ENCODE results near the gene POLR2E.

The POLR2E gene

DNA sequence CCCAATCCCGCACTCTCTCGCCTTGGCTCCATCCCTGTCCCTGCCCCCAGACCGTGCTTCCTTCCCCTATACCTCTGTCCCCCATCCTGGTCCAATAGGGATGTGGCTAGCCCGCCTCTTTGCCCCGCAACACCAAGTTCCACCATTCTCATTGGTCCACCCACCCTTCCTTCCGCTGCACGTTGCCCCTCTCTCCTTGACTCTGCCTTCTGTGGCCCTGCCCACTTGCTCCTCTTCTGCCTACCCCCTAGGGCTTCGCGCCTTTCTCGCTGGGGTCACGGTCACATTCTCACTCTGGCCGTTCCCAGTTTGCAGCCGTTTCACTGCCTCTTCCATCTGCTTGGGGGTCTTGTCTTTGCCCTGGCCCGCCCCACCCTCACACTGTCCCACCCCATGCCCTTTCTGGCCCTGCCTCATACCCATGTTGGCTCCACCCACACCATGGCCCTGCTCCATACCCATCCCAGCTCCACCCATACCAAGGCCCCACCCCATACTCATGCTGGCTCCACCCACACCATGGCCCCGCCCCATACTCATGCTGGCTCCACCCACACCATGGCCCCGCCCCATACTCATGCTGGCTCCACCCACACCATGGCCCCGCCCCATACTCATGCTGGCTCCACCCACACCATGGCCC is 32.7 kb downstream of the POLR2E start:
- no peak for DNase-seq

DNA sequence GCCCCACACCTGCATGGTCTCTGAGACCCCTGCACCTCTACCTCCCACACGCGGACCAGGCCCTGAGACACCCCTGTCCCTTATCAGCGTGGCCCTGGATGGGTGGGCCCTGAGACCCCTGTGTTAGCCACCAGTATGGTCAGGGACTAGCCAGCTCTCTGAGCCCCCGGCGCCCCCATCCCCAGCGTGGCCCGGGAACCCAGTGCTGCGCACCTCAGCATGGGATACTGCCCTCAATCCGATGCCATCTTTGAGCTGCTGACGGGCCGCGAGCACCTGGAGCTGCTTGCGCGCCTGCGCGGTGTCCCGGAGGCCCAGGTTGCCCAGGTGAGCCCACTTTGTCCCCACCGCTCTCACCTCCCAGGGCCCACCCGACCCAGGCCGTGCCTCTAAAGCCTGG is 33.2 kb downstream of the POLR2E start:
- DNase-seq, result no peak

DNA sequence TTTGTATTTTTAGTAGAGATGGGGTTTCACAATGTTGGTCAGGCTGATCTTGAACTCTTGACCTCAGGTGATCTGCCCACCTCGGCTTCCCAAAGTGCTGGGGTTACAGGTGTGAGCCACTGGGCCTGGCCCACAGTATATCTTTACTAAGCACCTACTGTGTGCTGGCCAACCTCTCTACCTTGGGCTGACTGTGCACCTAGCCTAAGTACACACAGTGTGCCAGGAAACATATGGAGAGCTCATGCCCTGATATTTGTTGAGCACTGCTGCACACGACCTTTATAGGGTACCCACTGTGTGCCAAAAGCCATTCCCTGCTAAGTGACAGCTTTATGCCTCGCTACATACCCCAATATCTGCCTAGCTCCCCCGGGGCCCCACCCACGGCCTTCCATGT is 34.5 kb downstream of the POLR2E start:
- no peak for DNase-seq

DNA sequence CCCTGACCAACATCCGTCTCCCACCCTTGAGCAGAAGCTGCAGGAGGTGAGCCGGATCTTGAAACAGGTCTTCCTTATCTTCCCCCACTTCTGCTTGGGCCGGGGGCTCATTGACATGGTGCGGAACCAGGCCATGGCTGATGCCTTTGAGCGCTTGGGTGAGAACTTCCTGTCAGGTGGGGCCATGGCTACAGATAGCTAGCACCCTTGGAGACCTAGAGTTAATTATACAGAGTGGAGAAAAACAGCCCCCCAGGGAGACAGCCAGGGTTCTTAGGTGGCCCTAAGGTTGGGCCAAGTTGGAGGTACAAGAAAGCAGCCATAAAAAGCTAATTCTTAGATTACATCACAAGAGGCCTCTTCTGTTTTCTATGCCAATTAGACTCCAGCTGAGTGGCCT is 37.1 kb downstream of the POLR2E start:
- no peak for DNase-seq

DNA sequence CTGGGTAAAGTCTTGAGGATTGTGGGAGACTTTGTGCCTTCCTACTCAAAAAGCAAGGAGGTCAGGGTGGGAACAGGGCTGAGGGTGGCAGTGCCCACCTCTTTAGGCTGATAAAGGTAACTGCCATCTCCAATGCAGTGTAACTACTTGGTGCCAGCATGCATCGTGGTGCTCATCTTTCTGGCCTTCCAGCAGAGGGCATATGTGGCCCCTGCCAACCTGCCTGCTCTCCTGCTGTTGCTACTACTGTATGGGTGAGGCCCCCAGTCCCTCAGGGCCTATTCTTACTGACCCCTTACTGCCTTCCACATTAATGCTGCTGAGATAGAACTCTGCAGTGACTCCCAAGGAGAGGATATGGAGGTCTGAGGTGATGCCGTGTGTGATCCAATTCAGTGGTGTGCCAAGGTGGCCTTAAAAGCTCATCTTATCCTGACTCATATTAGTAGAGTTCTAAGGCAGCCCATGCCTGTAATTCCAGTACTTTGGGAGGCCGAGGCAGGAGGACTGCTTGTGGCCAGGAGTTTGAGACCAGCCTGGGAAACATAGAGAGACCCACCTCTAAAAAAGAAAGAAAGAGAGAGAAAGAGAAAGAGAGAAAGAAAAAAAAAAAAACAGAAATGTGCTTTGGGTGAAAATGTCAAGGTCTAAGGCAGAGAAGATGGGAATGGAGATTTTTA is 37.9 kb downstream of the POLR2E start:
- DNase-seq, result peak; percentile 42

DNA sequence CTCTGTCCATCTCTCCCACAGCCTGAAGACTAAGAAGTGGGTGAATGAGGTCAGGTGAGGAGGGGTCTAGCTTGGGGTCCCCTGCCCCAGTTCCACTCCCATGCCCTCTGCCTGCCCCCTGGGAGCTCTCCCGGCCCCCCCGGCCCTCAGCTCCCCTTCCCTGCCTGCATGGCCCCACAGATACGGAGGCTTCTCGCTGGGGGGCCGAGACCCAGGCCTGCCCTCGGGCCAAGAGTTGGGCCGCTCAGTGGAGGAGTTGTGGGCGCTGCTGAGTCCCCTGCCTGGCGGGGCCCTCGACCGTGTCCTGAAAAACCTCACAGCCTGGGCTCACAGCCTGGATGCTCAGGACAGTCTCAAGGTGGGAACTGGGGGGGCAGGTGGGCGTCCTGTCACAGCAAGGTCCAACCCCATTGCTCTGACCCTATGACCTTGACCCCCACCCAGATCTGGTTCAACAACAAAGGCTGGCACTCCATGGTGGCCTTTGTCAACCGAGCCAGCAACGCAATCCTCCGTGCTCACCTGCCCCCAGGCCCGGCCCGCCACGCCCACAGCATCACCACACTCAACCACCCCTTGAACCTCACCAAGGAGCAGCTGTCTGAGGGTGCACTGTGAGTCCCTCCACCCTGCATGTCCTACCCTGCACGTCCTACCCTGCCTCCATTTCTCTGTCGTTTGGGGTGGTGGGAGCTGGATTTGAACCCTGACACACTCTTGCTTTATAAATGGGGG is 39.1 kb downstream of the POLR2E start:
- no peak for DNase-seq

DNA sequence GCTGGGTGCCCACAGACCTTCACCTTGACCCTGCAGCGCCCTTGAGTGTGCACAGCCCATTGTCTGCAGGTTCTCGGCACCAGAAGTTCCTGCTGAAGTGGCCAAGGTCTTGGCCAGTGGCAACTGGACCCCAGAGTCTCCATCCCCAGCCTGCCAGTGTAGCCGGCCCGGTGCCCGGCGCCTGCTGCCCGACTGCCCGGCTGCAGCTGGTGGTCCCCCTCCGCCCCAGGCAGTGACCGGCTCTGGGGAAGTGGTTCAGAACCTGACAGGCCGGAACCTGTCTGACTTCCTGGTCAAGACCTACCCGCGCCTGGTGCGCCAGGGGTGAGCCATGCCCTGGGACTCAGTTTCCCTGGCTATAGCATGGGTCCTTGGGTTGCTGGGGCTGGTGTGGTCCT is 40.1 kb downstream of the POLR2E start:
- DNase-seq, result no peak

DNA sequence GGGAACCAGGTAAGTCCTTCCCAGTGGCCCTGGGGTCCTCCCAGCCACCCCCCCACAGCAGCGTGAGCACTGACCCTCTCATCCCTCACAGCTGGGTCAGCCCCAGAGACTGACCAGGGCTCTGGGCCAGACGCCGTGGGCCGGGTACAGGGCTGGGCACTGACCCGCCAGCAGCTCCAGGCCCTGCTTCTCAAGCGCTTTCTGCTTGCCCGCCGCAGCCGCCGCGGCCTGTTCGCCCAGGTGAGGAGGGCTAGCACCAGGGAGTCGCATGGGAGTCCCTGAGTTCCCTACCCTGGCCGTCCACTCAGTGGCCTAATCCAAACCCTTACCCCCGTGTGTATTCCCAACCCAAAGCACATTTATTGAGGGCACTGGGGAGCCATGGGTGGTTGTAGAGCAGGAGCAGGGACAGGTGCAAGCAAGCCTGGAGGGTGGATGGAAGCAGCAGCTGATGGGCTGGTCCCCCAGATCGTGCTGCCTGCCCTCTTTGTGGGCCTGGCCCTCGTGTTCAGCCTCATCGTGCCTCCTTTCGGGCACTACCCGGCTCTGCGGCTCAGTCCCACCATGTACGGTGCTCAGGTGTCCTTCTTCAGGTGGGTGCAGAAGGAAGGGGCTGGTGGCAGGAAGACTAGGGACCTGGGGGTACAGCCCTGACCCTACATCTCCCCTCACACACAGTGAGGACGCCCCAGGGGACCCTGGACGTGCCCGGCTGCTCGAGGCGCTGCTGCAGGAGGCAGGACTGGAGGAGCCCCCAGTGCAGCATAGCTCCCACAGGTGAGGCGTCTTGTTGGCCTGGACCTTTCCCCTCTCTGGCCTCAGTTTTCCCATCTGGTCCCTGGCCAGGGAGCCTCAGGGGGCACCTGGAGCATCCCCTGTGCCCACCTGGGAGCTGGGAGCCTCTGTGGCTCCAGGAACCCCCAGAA is 40.8 kb downstream of the POLR2E start:
- no peak for DNase-seq

DNA sequence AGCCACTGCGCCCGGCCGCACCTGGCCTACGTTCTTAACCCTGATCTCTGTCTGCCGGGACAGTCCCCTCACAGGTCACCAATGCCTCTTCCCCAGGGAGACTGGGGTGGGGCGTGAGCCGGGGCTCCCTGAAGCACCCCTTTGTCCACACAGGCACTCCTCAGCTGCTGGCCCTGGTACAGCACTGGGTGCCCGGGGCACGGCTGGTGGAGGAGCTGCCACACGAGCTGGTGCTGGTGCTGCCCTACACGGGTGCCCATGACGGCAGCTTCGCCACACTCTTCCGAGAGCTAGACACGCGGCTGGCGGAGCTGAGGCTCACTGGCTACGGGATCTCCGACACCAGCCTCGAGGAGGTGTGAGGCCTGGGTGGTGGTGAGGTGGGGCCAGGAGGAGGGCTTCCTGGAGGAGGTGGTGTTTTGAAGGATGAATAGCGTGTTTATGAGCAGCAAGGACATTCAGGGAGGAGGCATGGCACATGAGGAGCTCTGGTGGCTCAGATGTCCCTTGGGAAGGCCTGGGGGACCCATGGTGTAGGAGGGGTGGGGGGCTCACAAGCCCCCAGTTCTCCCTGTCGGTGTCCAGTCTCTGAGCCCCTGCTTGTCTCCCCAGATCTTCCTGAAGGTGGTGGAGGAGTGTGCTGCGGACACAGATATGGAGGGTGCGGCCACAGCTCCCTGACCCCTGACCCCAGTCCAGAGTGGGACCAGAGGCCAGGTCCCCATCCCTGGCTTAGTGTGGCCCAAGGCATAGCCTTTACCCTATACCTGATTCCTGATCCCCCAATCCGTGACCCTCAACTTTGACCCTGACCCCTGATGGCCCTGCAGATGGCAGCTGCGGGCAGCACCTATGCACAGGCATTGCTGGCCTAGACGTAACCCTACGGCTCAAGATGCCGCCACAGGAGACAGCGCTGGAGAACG is 41.7 kb downstream of the POLR2E start:
- DNase-seq, result no peak

DNA sequence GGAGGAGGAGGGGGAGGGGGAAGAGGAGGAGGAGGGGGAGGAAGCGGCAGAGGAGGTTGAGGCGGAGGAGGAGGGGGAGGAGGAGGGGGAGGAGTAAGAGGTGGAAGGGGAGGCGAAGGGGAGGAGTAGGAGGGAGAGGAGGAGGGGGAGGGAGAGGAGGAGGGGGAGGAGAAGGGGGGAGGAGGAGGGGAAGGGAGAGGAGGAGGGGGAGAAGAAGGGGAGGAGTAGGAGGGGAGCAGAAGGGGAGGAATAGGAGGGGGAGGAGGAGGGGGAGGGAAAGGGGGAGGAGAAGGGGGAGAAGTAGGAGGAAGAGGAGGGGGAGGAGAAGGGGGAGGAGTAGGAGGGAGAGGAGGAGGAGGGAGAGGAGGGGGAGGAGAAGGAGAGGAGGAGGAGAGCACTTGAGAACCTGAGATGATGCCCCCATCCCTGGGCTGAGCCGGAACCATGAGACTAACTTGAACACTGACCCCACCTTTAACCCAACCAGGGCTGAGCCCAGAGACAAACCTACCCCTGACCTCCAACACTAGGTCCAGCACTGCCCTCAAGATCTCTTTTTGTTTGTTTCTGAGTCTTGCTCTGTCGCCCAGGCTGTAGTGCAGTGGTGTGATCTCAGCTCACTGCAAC is 42.7 kb downstream of the POLR2E start:
- DNase-seq, result no peak

DNA sequence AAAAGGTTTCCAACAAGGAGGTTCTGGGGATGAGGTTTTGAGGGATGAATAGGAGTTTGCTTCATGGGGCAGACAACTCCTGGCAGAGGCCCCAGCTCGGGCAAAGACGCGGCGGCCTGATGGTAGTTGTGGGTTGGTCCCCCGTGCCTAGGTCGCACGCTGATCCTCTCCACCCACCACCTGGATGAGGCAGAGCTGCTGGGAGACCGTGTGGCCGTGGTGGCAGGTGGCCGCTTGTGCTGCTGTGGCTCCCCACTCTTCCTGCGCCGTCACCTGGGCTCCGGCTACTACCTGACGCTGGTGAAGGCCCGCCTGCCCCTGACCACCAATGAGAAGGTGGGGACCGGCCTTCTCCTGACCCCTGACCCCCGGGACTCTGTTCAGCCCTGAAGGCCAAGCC is 43.4 kb downstream of the POLR2E start:
- no peak for DNase-seq

DNA sequence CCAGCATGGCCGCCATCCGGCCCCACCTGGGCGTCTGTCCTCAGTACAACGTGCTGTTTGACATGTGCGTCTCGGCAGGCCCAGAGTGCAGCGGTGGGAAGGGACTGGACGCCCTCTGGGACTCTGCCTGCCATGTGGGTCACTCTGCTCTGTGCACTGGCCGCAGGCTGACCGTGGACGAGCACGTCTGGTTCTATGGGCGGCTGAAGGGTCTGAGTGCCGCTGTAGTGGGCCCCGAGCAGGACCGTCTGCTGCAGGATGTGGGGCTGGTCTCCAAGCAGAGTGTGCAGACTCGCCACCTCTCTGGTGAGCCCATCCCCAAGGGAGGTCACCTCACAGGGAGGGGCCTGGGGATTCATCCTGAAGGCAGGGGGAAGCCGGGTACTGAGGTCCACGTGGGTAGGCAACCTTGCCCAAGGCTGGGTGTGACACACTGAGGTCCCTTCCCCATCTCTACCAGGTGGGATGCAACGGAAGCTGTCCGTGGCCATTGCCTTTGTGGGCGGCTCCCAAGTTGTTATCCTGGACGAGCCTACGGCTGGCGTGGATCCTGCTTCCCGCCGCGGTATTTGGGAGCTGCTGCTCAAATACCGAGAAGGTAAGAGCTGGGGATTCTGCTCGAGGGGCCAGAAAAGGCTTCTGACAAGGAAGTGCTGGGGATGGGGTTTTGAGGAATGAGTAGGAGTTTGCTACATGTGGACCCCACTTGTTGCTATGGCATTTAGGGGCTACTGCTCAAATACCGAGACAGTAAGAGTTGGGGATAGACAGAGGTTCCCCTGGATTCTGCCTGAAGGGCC is 44.0 kb downstream of the POLR2E start:
- DNase-seq, result no peak

DNA sequence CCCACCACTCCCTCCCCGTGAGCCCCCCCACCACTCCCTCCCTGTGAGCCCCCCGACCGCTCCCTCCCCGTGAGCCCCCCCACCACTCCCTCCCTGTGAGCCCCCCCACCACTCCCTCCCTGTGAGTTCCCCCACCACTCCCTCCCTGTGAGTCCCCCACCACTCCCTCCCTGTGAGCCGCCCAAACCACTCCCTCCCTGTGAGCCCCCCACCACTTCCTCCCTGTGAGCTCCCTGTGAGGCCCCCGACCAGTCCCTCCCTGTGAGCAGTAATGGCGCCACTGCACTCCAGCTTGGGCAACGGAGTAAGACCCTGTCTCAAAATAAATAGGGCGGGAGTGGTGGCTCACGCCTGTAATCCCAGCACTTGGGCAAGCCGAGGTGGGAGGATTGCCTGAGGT is 45.4 kb downstream of the POLR2E start:
- no peak for DNase-seq

DNA sequence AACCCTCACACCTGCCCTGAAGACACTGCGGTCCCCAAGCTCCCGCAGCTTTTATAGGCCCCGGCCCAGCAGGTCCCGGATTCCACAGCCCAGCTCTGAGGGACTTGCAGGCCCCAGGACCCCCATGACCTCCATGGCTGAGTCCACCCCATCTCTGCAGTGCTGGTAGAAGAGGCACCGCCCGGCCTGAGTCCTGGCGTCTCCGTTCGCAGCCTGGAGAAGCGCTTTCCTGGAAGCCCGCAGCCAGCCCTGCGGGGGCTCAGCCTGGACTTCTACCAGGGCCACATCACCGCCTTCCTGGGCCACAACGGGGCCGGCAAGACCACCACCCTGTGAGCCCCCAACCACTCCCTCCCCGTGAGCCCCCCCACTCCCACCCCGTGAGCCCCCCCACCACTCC is 46.1 kb downstream of the POLR2E start:
- no peak for DNase-seq

DNA sequence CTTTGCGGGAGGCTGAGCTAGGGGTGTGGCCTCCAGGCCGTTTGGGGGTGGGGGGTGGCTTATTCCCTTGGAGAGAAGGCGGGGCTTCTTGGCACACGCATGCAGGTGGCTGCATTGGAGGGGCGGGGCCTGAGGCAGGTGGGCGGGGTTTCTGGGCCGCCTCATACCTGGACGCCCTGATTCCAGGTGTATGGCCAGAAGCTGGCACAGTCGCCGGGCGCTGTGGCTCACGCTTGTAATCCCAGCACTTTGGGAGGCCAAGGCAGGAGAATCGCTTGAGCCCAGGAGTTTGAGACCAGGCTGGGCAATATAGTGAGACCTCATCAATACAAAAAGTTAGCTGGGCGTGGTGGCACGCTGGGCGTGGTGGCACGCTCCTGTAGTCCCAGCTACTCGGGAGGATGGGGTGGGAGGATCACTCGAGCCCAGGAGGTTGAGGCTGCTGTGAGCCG is 47.5 kb downstream of the POLR2E start:
- no peak for DNase-seq

DNA sequence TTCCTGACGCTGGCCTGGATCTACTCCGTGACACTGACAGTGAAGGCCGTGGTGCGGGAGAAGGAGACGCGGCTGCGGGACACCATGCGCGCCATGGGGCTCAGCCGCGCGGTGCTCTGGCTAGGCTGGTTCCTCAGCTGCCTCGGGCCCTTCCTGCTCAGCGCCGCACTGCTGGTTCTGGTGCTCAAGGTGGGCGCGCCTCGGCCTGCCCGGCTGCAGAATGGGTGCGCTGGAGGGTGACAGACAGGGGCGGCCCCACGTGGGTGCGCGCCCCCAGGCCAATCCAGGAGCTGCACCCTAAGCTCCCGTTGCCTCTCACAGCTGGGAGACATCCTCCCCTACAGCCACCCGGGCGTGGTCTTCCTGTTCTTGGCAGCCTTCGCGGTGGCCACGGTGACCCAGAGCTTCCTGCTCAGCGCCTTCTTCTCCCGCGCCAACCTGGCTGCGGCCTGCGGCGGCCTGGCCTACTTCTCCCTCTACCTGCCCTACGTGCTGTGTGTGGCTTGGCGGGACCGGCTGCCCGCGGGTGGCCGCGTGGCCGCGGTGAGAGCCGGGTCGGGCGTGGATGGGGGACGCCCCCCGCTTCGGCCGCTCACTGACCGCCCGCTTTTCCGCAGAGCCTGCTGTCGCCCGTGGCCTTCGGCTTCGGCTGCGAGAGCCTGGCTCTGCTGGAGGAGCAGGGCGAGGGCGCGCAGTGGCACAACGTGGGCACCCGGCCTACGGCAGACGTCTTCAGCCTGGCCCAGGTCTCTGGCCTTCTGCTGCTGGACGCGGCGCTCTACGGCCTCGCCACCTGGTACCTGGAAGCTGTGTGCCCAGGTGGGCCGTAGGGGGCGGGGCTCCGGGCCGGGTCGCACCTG is 48.1 kb downstream of the POLR2E start:
- DNase-seq, result no peak

DNA sequence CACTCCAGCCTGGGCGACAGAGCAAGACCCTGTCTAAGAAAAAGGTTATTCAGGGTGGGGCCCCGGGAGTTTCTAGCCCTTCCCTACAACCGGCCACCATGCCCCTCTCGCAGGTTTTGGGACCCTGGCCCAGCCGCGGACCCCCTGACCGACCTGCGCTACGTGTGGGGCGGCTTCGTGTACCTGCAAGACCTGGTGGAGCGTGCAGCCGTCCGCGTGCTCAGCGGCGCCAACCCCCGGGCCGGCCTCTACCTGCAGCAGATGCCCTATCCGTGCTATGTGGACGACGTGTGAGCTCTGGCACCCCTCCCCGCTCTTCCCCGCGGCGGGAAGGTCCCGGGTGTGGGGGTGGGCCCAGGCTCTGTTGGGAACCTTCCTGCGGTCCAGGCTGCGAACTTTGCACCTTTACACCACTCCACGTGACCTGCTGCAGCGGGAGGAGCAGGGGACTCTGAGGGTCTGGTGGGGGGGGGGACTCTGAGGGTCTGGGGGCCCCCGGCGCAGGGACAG is 49.0 kb downstream of the POLR2E start:
- DNase-seq, result no peak

DNA sequence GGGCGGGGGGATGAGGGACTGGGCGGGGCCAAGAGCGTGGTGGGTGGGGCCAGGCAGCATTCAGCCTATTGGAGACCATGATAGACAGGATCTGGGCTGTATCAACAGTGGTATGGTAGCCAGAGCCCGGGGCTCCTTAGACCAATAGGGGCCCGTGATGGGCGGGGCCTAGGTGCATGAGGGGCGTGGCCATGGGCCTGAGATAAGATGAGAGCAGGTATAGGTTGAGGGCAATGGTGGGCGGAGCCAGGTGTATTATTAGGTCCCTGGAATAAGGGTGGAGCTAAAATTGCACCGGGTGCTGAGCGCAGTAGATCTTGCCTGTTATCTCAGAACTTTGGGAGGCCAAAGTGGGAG is 50.0 kb downstream of the POLR2E start:
- DNase-seq, result peak; percentile 93
